SJCRH30 (cell line): ENCODE measurements around the gene ARHGEF11. TPM values are rescaled to one million over a fixed set of nuclear protein-coding genes. Genes with fewer than 3 reads are reported as not detected.

Source experiments
- DNase-seq, 2 experiments: peaks; one replicate each; pipeline ENCODE4 v3.0.0-alpha.2; 2015 to 2020
- H3K27ac ChIP-seq: fragments of 250-450 bp; sonication (Bioruptor Pico); 2 replicates; pipeline ENCODE4 v1.5.1; 2020; ENCODE audit warnings: mild to moderate bottlenecking, moderate library complexity
- H3K27me3 ChIP-seq: fragments of 250-450 bp; sonication (Bioruptor Pico); 2 replicates; pipeline ENCODE4 v1.5.1; 2020; ENCODE audit warnings: mild to moderate bottlenecking, moderate library complexity
- H3K36me3 ChIP-seq: fragments of 250-450 bp; sonication (Bioruptor Pico); 2 replicates; pipeline ENCODE4 v1.5.1; 2020; ENCODE audit warnings: mild to moderate bottlenecking, moderate library complexity
- H3K4me1 ChIP-seq: fragments of 250-450 bp; sonication (Bioruptor Pico); 2 replicates; pipeline ENCODE4 v1.5.1; 2020; ENCODE audit warnings: mild to moderate bottlenecking, moderate library complexity
- H3K4me3 ChIP-seq: fragments of 250-450 bp; sonication (Bioruptor Pico); 2 replicates; pipeline ENCODE4 v1.5.1; 2020; ENCODE audit warnings: mild to moderate bottlenecking, moderate library complexity
- H3K9me3 ChIP-seq: fragments of 250-450 bp; sonication (Bioruptor Pico); replicated peaks from 2 replicates; pipeline ENCODE4 v1.5.1; 2020; ENCODE audit warnings: mild to moderate bottlenecking, moderate library complexity
- total RNA-seq: library from RNA; depleted of rRNA; stranded (reverse); fragments of >200 nt; shearing (Covaris generic); gene quantifications from 2 replicates; pipeline ENCODE4 v1.2.3, GENCODE V29; 2014; rRNA removed

Gene ARHGEF11
- total RNA-seq, 1 experiment from 2014 or later: 19.7 TPM

GRCh38 chr1:156894001-156894400 is 151.5 kb downstream of the ARHGEF11 start:
- Histone ChIP-seq H3K9me3 (no peaks in the 10 kb centered on the region), H3K4me1 (peaks cover 9% of the 10 kb centered on the region; the same call in 1 of the 2 replicates), H3K4me3 (no peak overlapping the region), H3K36me3 (no peaks in the 10 kb centered on the region), H3K27me3 (peaks cover 7% of the 10 kb centered on the region; the same call in 1 of the 2 replicates), H3K27ac (no peak overlapping the region)
- no peak for DNase-seq

- Histone ChIP-seq H3K27ac (no peak within 1 kb of the TSS), H3K9me3 (no peaks in the 10 kb centered on the region), H3K4me3 (no peak within 1 kb of the TSS), H3K36me3 (no peaks in the 10 kb centered on the region), H3K27me3 (peaks cover 7% of the 10 kb centered on the region; the same call in 1 of the 2 replicates), H3K4me1 (peaks cover 9% of the 10 kb centered on the region; the same call in 1 of the 2 replicates)
- no peak for DNase-seq
Measured at GRCh38 chr1:156893048-156893953, 152.2 kb downstream of the ARHGEF11 start, which contains the start of gene PEAR1. Gene PEAR1 (plus strand): TSS chr1:156893718. CDS start chr1:156903927, 10,209 bp downstream.

- no peak overlapping the region for H3K4me3 ChIP-seq
- DNase-seq: peak; percentile 82 to 84
- H3K27me3 ChIP-seq: peaks cover 7% of the 10 kb centered on the region; the same call in 1 of the 2 replicates
- H3K9me3 ChIP-seq: no peaks in the 10 kb centered on the region
- H3K4me1 ChIP-seq: peaks cover 7% of the 10 kb centered on the region; the same call in 1 of the 2 replicates
- no peaks in the 10 kb centered on the region for H3K36me3 ChIP-seq
- no peak overlapping the region for H3K27ac ChIP-seq
Measured at GRCh38 chr1:156892190-156893047, 153.1 kb downstream of the ARHGEF11 start.

- peaks cover 7% of the 10 kb centered on the region; the same call in 1 of the 2 replicates for H3K27me3 ChIP-seq
- no peaks in the 10 kb centered on the region for H3K4me1 ChIP-seq
- H3K36me3 ChIP-seq: no peaks in the 10 kb centered on the region
- H3K27ac ChIP-seq: no peak overlapping the region
- peak; percentile 71 to 87 for DNase-seq
- no peak overlapping the region for H3K4me3 ChIP-seq
- no peaks in the 10 kb centered on the region for H3K9me3 ChIP-seq
Measured at GRCh38 chr1:156889802-156890580, 155.6 kb downstream of the ARHGEF11 start.

GRCh38 chr1:156887734-156888133 is 157.8 kb downstream of the ARHGEF11 start:
- H3K4me1 ChIP-seq: no peaks in the 10 kb centered on the region
- no peaks in the 10 kb centered on the region for H3K36me3 ChIP-seq
- no peak overlapping the region for H3K27ac ChIP-seq
- no peaks in the 10 kb centered on the region for H3K9me3 ChIP-seq
- H3K4me3 ChIP-seq: no peak overlapping the region
- peaks cover 11% of the 10 kb centered on the region; the same call in 1 of the 2 replicates for H3K27me3 ChIP-seq
- DNase-seq: no peak

GRCh38 chr1:156887317-156887716 is 158.2 kb downstream of the ARHGEF11 start:
- no peaks in the 10 kb centered on the region for H3K36me3 ChIP-seq
- H3K27ac ChIP-seq: no peak overlapping the region
- H3K4me1 ChIP-seq: no peaks in the 10 kb centered on the region
- no peaks in the 10 kb centered on the region for H3K9me3 ChIP-seq
- H3K4me3 ChIP-seq: no peak overlapping the region
- peaks cover 11% of the 10 kb centered on the region; the same call in 1 of the 2 replicates for H3K27me3 ChIP-seq
- DNase-seq: no peak

- Histone ChIP-seq H3K27me3 (peaks cover 11% of the 10 kb centered on the region; the same call in 1 of the 2 replicates), H3K9me3 (no peaks in the 10 kb centered on the region), H3K4me1 (no peaks in the 10 kb centered on the region), H3K4me3 (no peak overlapping the region), H3K27ac (no peak overlapping the region), H3K36me3 (no peaks in the 10 kb centered on the region)
- no peak for DNase-seq
Measured at GRCh38 chr1:156886583-156887281, 158.8 kb downstream of the ARHGEF11 start.

- no peak overlapping the region for H3K27ac ChIP-seq
- peaks cover 11% of the 10 kb centered on the region; the same call in 1 of the 2 replicates for H3K27me3 ChIP-seq
- no peaks in the 10 kb centered on the region for H3K9me3 ChIP-seq
- no peaks in the 10 kb centered on the region for H3K36me3 ChIP-seq
- no peak for DNase-seq
- no peak overlapping the region for H3K4me3 ChIP-seq
- H3K4me1 ChIP-seq: no peaks in the 10 kb centered on the region
Measured at GRCh38 chr1:156885880-156886355, 159.6 kb downstream of the ARHGEF11 start.

GRCh38 chr1:156885314-156885713 is 160.2 kb downstream of the ARHGEF11 start:
- peaks cover 9% of the 10 kb centered on the region; the same call in 1 of the 2 replicates for H3K27me3 ChIP-seq
- H3K4me3 ChIP-seq: no peak overlapping the region
- H3K27ac ChIP-seq: no peak overlapping the region
- H3K4me1 ChIP-seq: no peaks in the 10 kb centered on the region
- DNase-seq: no peak
- no peaks in the 10 kb centered on the region for H3K36me3 ChIP-seq
- no peaks in the 10 kb centered on the region for H3K9me3 ChIP-seq

Other genes with a start within 250 kb of the ARHGEF11 start
- 0.30 TPM in 1 of 2 replicates, not detected in the other for gene SH2D2A, start 228.9 kb downstream of the ARHGEF11 start, total RNA-seq
- not detected in 2 replicates for gene INSRR, start 186.6 kb downstream of the ARHGEF11 start, total RNA-seq
- gene NTRK1, start 184.9 kb downstream of the ARHGEF11 start, total RNA-seq: not detected in 2 replicates
- not detected in 2 replicates for gene PEAR1, start 152.0 kb downstream of the ARHGEF11 start, total RNA-seq
- not detected in 2 replicates for gene LRRC71, start 125.1 kb downstream of the ARHGEF11 start, total RNA-seq
- gene ETV3L, start 54.1 kb upstream of the ARHGEF11 start, total RNA-seq: 0.05 TPM in 1 of 2 replicates, not detected in the other
- gene ETV3, start 92.7 kb upstream of the ARHGEF11 start, total RNA-seq: 12.2 and 12.5 TPM in 2 replicates